NCI-H748 (cell line): ENCODE results near the gene KLHL40.

ENCODE experiments used
- DNase-seq: peaks from one replicate; lab custom pipeline; 2025; ENCODE audit not compliant: unreplicated experiment; lab: John Stamatoyannopoulos, UW

KLHL40 gene

DNA sequence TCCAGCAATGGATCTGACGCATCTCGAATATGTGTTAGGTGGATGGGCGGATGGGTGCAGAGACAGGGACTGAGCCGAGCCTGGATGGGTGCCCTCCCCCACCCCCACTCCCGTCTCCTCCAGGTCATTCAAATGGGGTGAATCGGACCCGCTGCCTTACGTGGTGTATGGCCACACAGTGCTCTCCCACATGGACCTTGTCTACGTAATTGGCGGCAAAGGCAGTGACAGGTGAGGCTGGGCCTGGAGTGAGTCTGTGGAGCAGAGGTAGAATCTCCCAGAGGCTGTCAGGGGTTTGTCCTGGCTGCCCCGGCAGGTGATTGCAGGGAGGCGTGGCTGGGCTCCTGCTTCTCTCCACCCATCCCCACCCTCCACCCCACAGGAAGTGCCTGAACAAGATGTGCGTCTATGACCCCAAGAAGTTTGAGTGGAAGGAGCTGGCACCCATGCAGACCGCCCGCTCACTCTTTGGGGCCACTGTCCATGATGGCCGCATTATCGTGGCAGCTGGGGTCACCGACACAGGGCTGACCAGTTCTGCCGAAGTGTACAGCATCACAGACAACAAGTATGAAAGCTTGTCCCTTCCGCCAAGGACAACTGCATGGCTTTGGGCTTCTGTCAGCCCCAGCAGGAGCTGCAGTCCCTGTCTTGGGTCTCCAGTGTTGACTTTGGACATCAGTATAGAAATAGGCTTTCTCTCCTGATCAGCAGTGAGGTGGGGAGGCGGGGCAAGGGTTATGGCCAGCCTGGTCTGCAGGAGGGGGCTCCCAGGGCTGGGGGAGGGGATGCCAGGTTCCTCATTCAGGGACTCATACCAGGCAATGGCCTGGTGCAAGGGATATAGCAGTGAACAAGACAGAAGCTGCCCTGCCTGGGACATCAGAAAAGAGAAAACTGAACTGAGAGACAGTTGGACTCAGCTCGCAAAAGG is 3.4 kb downstream of the KLHL40 start:
- no peak for DNase-seq

DNA sequence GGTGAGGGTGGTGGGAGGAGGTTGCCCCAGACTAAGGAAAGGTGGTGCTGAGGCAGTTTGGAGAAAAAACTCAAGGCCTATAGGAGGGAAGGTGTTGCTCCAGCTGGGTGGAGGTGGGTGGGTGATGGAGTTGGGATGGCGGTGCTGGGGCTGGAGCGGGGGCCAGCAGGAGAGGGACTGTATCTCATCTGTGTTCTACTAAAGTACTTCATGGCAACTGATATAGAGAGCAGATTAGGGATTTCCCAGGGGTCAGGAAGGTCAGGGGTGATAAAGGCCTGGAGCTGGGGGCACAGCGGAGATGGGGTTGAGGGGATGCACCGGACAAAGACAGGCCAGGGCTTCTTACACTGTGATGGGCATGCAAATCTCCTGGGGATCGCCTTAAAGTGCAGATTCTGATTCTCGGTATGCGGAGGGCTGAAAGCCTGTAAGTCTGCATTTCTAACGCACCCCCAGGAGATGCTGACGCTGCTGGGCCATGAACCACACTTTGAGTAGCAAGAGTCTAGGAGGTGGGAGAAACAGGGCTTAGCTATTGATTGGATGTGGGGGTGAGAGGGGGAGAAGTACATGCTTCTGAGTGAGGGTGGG is 4.2 kb downstream of the KLHL40 start:
- no peak for DNase-seq

DNA sequence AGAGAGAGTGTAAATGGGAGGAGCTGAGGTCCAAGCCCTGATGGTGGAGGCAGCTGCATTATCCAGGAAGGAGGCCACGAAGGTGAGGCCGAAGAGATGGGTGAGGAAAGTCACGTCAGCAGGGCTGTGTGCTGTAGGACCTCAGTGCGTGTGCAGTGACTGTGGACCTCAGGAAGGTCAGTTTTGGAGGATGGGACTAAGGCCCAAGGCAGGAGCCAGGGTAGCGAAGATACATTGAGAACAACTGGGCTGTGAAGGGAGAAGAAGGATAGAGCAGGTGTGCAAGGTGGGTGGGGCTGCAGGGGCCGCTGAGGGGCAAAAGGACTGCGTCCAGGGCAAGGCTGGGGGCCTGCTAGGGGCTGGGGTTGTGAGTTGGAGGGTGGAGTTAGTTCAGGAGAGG is 4.9 kb downstream of the KLHL40 start:
- DNase-seq: no peak

DNA sequence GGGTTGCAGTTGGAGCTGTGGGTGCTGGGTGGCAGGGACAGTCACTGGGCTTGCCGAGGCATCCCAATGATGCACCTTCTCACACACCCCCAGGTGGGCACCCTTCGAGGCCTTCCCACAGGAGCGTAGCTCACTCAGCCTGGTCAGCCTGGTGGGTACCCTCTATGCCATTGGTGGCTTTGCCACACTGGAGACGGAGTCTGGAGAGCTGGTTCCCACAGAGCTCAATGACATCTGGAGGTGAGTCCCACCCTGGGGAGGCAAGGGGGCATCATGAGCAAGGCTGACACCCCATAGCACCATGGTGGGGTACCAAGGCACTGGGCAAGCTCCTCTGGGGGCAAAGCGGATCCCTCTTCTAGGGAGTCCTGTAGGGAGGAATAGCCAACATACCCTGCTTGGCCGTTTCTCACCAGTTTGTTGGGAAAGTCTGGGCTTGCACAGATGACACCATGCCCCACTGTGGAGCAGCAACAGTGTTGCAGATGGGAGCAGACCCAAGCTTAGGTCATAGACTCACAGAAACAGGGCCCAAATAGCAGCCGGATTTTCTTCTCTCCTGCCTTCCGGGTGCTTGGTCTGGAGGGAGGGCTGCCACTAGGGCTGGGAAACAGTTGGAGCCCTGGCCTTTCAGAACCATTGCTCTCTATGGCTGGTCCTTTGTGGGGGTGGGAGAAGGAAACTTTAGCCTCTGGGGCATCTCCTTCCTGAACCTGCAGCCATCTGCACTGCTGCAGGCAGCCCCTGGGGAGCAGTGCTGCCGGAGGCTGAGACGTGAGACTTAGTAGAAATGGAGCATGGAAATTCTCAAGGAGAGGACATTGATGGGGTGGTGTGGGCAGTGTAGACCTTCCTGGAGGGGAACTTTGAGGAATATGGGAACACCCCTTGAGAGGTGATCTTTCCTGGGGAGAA is 5.7 kb downstream of the KLHL40 start:
- no peak for DNase-seq

DNA sequence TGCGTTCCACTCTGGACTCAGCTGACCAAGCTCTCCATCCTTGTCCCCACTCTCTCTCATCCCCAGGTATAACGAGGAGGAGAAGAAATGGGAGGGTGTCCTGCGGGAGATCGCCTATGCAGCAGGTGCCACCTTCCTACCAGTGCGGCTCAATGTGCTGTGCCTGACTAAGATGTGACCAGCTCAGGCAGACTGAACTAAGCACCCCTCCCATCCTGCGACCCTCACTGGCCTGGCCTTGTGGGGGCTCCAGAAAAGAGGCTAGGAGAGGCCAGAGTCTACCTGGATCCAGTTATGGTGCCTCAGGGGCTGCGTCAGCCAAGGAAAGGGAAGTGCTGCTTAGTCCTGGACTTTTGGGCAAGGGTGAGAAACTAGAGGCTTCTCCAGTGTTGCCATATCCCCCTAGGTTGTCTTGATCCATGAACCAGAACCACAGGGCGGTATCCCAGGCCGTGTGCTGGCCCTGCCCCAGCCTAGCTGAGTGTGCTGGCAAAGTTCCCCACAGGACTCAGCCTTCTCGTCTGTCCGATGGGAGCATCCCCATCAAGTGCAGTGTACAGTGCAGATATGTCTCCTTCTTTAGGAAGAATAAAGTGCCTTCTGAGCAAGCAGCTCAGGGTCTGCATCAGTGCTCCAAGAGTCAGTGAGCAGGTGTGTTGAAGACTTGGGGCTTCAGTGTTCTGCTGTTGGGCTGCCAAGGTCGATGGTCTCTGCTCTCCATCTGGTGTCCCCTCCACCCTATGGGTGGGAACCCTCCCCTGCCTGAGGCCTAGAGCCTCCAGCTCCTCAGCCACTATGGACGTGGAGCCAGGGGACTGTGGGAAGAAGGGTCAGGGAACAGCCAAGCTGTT is 6.7 kb downstream of the KLHL40 start:
- DNase-seq: no peak

DNA sequence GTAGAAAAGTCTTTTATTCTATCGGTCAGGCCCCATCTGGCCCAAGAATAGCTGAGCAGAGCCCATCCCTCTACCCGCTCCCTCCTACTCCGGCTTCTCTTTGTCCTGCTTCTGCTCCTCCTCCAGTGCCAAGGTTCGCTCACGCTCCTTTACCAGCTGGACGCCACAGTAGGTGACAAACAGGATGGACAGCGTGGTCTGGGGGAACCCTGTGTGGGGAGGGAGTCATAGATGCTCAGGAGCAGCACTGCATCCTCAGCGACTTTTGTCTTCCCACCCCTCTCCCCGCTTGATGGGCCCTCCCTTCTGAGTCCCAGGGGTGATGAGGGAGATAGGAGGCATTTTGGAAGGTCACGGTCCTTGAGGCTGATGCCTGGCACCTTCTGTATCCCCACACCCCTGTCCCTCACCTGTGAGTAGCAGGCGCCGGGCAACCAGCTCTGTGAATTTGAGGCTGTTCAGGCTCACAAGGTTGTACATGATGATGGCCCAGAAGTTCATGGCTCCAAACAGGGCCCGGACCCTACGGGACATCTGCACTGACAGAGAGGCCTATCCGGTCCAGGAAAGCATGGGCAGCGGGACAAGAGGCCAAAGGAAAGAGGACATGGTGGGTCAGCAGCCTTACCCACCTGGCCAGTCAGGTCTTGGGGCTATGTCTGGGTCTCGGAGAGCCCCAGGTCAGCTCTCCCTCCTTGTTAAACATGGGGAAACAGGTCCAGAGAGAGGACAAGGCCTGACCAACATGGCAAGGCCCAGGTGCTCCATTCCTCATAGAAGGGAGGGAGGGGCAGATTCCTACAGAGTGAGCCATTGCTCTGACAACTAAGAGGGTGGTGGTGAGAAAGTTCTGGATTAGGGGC is 7.6 kb downstream of the KLHL40 start:
- no peak for DNase-seq

DNA sequence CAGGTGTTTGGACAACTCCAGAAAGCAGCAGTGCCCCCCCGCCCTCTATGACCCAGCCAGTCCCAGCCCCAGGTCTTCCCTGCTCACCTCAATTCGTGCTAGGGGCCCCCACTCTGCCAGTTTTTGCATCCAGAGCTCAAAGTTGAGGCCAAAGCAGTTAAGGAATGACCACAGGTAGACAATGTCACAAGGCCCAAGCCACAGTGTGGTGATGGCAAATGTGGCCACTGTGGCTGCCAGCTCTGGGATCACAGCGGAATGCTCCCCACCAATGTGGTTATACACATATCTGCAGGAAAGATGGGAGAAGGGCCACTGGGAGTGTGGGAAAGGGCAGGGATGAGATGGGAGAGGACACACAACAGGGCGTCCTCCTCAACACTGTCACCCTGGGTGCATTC is 8.2 kb downstream of the KLHL40 start:
- no peak for DNase-seq

DNA sequence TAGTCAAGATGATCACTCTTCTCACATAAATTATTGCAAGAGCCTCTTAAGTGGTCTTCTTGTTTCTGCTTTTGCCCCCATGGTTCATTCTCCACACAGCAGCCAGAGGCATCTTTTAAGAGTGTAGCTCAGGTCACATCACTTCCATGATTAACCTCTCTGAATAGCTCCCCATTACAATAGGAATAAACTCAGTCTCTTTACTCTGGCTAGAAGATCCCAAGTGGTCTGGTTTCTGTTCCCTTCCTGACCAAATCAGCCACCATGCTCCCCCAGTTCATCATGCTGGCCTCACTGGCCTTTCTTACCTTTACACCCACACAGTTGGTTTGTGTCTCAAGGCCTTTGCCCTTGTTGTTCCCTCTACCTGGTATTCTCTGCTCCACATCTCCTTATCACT is 9.0 kb downstream of the KLHL40 start:
- no peak for DNase-seq

DNA sequence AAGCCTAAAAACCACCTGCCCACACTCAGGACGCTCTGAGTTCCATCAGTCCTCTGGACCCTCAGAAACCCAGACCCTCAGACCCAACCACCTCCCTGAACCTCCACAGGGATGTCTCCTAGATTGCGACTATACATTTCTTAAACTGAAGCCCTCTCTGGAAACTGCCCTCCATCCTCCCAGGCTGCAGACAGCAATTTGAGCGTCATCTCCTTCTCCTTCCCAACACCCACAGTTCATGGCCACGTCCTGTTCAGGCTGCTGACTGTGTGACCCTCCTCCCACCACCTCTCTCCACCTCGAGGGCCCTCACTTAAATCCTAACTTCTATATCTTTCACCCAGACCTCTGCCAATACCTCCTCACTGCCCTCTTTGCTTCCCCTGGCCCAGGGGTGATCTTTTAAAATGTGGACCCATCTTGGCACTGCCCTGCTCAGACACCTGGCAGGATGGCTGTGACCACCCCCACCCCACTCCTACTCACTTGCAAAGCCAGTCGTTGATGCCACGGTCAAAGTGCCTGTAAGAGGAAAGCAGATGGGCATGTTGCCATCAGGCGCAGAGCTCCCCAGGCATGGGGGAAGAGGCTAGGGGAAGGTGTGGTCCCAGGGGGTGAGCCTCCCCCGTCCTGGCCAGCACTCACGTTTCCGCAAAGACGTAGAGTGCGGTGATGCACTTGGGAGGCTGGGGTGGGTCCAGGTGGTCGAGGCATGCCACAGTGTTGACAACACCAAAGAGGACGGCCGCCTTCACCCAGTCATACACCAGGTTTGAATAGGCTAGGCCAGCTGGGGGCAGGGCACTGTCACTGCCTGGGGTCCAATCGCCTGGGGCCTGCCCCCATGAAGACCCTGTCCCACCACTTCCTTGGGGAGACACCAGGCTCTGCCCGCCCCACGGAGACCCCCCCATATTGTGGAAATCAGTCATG is 11.3 kb downstream of the KLHL40 start:
- DNase-seq: no peak

DNA sequence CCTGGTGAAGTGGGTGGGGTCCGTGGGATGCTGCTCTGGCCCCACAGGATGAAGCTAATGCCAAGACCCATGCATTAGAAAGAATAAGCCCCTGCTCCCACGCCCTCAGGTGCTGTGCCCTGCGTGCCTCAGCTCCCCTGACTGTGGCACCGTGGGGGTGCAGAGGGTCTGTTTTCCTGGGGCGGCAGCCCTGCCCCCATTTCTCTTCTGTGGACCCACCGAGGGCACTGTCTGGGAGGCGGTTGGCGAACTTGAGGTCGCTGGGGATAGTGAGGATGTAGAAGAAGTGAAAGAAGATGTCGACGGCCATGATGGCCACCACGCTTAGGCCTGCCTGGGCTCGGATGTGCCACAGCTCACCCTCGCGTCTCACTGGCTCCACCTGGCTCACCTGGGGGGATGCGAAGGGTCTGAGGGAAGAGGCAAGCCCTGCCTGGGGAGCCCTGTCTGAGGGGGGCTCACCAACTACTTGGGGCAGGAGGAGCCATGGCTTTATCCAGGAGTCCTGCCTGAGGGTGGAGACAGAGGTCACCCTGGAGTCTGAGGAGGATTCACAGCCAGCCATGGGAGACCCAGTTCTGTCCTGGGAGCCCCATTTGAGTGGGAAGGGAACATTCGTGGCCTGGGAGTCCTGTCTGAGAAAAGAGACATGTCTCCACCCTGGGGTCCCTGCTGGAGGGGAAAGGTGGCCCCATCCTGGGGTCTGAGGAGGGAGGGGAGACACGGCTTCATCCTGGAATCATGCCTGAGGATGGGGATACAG is 12.1 kb downstream of the KLHL40 start:
- no peak for DNase-seq

DNA sequence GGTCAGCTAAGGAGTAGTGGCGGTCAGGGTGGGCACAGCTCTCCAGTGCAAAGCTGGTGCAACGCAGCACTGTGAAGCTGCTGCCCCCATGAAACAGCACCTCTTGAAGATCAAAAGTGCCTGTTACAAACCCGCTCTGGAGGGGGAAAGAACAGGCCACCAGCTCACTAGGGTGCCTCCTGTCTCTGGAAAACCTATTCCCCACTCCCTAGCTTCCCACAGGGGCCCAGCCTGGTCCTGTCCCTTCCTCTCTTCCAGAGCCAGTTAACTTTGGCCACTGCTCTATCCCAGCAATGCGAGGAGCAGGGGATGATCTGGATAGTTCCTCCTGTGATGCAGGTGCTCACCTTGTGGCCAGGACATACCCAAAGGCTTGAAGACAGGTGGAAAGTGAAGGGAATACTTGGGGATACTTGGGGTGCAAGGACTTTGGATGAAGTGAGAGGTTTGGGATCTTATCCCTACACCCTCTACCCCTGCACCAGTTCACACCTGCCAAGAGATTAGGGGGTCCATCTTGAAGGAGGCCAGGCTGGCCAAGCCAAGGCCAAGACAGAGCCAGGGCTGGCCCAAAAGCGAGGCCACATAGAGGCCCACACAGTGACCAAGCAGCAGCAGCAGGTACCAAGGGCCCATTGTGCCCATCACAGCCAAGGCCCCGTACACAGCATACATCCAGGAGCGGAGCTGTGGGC is 13.0 kb downstream of the KLHL40 start:
- no peak for DNase-seq

DNA sequence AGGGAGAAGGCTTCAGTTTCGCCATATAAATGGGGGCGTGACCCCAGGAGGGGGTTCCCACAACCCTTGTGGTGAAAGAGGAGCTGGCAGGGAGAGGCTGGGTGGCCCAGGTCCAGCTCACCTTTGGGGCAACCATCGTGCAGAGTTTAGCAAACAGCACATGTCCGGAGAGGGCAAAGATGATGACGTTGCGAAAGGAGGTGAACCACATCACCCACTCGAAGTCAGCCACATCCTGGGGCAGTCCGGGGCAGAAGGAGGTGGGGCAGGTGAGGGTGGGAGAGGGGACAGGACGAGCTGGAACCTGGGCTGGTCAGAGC is 13.5 kb downstream of the KLHL40 start:
- DNase-seq: no peak

DNA sequence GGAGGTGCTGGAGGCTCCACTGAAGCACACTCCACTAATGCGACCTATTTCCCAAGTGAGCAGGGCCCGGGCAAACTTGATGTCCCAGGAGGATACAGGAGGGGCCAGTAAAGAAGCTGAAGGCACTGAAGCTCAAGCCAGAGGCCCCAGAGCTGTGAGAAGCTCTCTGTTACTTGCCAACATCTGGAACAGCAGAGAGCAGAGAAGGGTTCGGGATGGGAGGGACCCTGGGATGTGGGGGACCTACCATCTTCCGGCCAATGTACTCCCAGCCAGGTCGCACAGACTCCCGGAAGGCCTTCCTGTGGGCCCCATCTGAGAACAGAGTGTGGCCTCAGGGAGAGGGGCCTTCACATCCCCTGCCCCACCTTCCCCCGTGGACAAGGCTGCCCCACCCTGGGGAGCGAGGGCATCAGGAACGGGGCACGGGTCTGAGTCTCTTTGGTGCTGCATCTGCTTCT is 14.2 kb downstream of the KLHL40 start:
- DNase-seq: no peak

DNA sequence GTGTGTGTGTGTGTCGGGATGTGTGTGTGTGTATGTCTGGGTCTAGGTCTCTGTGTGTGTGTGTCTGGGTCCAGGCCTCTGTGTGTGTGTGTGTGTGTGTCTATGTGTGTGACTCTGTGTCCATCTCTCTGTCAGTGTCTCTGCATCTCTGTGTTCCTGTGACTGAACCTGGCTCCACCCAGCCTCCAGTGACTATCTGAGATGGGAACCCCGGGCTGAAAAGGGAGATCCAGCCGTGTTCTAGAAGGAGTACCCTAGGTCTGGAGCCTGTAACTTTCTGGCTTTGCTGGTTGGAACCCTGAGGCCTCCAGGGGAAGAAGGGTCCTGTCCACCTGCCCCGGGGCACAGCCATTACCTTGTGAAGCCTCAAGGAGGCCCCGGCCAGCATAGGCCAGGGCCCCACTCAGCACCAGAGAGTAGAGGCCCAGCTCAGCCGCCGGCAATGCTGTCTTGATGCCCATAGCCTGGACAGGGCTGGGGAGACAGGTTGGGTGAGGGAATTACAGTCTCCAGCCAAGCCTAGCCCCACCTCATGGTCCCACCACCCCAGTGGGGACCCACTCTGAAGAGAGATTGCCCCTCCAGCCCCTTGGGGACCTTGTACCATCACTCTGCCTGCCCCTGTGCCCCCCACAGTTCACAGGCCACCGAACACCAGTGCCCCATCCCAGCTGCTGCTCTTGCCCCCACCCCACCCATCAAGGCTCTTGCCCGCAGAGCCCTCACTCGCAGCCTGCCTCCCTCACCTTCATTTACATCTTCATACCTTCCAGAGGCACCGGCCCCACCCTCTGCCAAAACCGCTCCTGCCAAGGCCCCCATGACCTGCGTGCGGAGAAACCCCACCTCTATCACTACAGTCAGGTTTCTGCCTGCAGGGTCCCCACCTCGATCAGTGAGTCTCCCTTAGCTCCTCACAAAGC is 15.3 kb downstream of the KLHL40 start:
- DNase-seq: no peak

DNA sequence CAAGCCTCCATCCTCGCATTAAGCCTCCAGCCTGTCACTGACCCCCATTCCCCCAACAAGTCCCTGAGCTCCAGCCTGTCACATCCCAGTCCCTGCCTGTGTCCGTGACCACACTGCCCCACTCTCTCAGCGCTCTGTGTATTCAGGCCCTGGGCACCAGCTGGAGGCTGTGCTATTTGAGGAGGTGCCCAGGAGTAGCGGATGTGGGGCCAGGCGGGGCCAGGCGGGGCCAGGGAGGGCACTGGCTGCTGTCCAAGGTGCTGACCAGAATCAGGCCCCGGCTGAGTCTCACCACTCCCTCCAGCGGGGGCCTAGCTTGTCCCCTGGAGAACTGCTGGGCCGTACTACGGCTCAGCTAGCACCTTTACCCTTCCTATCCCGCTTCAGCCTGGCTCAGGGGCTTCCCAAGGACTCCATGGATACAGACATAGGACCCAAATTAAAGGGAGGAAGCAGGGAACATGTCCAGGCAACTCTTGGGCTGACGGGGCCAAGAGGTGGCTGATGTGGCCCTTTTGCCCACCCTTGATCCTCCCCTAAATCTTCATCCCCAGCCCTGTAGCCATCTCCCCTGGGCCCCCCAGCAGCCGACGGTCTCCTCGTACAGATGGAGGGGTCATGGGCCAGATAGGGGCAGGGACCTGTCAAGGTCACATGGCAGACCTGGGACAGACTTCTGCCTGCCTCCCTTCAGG is 16.2 kb downstream of the KLHL40 start:
- DNase-seq: no peak
